B cell (primary cell): ENCODE data around the gene ATP11C. TPM values are rescaled to one million over a fixed set of nuclear protein-coding genes. Genes with fewer than 3 reads are reported as not detected.
A peak's percentile ranks its signal among the peaks of the same experiment; 100 is the strongest.

Experiments
- ATAC-seq: fragments of 200-7000 bp; cut with Tn5 transposase; one replicate; pipeline ENCODE4 v1.10.0; 2021; ENCODE audit warnings: low read depth, mild to moderate bottlenecking, moderate number of reproducible peaks, moderate library complexity
- CTCF ChIA-PET: fragments of 350-600 bp; sonication (Branson Sonifier 250); formaldehyde crosslinking; loops from one replicate; lab custom pipeline; 2021; ENCODE audit warnings: antibody characterized with exemption, inconsistent platforms; lab: Charles Lee
- POLR2A ChIA-PET: fragments of 350-600 bp; sonication (Branson Sonifier 250); formaldehyde crosslinking; loops from one replicate; lab custom pipeline; 2021; ENCODE audit warnings: antibody characterized with exemption; lab: Charles Lee
- DNase-seq: peaks from one replicate; pipeline ENCODE4 v3.0.0; 2013
- H2AFZ ChIP-seq: 2 replicates; pipeline ENCODE4 v1.6.1; 2012; ENCODE audit warnings: mild to moderate bottlenecking, low read depth, low read length; ENCODE audit not compliant: insufficient read depth, poor library complexity, severe bottlenecking
- H3K27ac ChIP-seq, 2 donors: 1 replicate in 1 of 2; 2 replicates in 1 of 2; pipeline ENCODE4 v1.5.1; 2012 to 2013; ENCODE audit warnings: low read length in 2 of 2, mild to moderate bottlenecking in 2 of 2, moderate library complexity in 1 of 2
- H3K27me3 ChIP-seq, 4 experiments: fragments of 200-600 bp in 1 of 4; sonication (generic) in 1 of 4; replicated peaks in 1 of 4; 1 replicate in 2 of 4; 2 replicates in 2 of 4; pipeline versions ENCODE4 v1.6.1 to v1.7.0; 2013 to 2016; ENCODE audit warnings: low read length in 3 of 4, mild to moderate bottlenecking in 2 of 4, mixed read lengths in 1 of 4, moderate library complexity in 1 of 4; ENCODE audit not compliant: insufficient read depth in 4 of 4, control insufficient read depth in 3 of 4; ENCODE audit errors: control extremely low read depth in 1 of 4
- H3K36me3 ChIP-seq, 2 experiments: replicated peaks in 1 of 2; 1 replicate in 1 of 2; 2 replicates in 1 of 2; pipeline versions ENCODE4 v1.6.1 to v1.7.1; 2013; ENCODE audit warnings: low read length in 1 of 2; ENCODE audit not compliant: insufficient read depth in 2 of 2, control insufficient read depth in 1 of 2; ENCODE audit errors: control extremely low read depth in 1 of 2, extremely low read depth in 1 of 2
- H3K4me1 ChIP-seq, 2 donors: fragments of 200-600 bp in 1 of 2; sonication (generic) in 1 of 2; 1 replicate in 1 of 2; 2 replicates in 1 of 2; pipeline versions ENCODE4 v1.5.1 to v1.6.1; 2013 to 2017; ENCODE audit warnings: low read length in 2 of 2; ENCODE audit not compliant: control insufficient read depth in 2 of 2, insufficient read depth in 2 of 2
- H3K4me2 ChIP-seq: replicated peaks from 2 replicates; pipeline ENCODE3; 2012; ENCODE audit warnings: mild to moderate bottlenecking, low read depth, low read length; ENCODE audit not compliant: poor library complexity, severe bottlenecking
- H3K4me3 ChIP-seq, 5 experiments: fragments of 200-600 bp in 1 of 5; sonication (generic) in 1 of 5; 1 replicate in 3 of 5; 2 replicates in 2 of 5; pipeline versions ENCODE4 v1.5.1 to v1.7.0; 2011 to 2016; ENCODE audit warnings: low read length in 4 of 5, mild to moderate bottlenecking in 4 of 5, low read depth in 2 of 5, control low read depth in 1 of 5, moderate library complexity in 1 of 5; ENCODE audit not compliant: insufficient read depth in 1 of 5; ENCODE audit errors: control extremely low read depth in 1 of 5, extremely low read depth in 1 of 5
- H3K79me2 ChIP-seq: fragments of 200-600 bp; sonication (generic); one replicate; pipeline ENCODE4 v1.6.0; 2016; ENCODE audit warnings: low read length; ENCODE audit not compliant: control insufficient read depth, insufficient read depth
- H3K9ac ChIP-seq: fragments of 200-600 bp; sonication (generic); 2 replicates; pipeline ENCODE4 v1.6.1; 2017; ENCODE audit warnings: mild to moderate bottlenecking, low read length, moderate library complexity
- H3K9me3 ChIP-seq, 3 donors: one replicate each; pipeline versions ENCODE4 v1.6.1 to v1.7.1; 2013; ENCODE audit warnings: low read length in 2 of 3; ENCODE audit not compliant: control insufficient read depth in 2 of 3, insufficient read depth in 1 of 3; ENCODE audit errors: control extremely low read depth in 1 of 3
- H4K20me1 ChIP-seq: 2 replicates; pipeline ENCODE4 v1.6.0; 2012; ENCODE audit warnings: mild to moderate bottlenecking, low read length; ENCODE audit not compliant: insufficient read depth, control insufficient read depth, poor library complexity, severe bottlenecking
- H3K27ac Mint-ChIP-seq: one replicate; pipeline ENCODE4 v1.8.0; 2021; ENCODE audit warnings: mixed read lengths
- H3K27me3 Mint-ChIP-seq: one replicate; pipeline ENCODE4 v1.8.0; 2021; ENCODE audit warnings: mixed read lengths
- H3K4me1 Mint-ChIP-seq: one replicate; pipeline ENCODE4 v1.8.0; 2021; ENCODE audit warnings: mixed read lengths
- H3K4me3 Mint-ChIP-seq: one replicate; pipeline ENCODE4 v1.8.0; 2021; ENCODE audit warnings: mixed read lengths
- H3K9me3 Mint-ChIP-seq: one replicate; pipeline ENCODE4 v1.8.0; 2022; ENCODE audit warnings: mixed read lengths; ENCODE audit not compliant: insufficient read depth
- CTCF ChIP-seq: fragments of 200-600 bp; IDR thresholded peaks from one replicate; pipeline ENCODE4 v1.8.0; 2022; ENCODE audit warnings: antibody characterized with exemption, mild to moderate bottlenecking
- EZH2 ChIP-seq: IDR thresholded peaks from 2 replicates; pipeline ENCODE4 v1.6.1; 2012; ENCODE audit warnings: borderline replicate concordance, low read depth, mild to moderate bottlenecking, moderate library complexity, low read length; ENCODE audit not compliant: insufficient read depth, poor library complexity, severe bottlenecking
- WGBS: methylation state at CpG from one replicate; pipeline ENCODE4 v1.1.5; 2013; ENCODE audit warnings: missing lambda C conversion rate; ENCODE audit not compliant: insufficient coverage; 5-methylcytosine and 5-hydroxymethylcytosine counted together
- intact Hi-C: fragments of 100-400 bp; cut with micrococcal nuclease; formaldehyde crosslinking; loops from one replicate; pipeline ENCODE4 v1.10.0; 2022
- polyA plus RNA-seq: library from polyadenylated mRNA; depleted of rRNA; stranded (reverse); fragments of >200 nt; gene quantifications from 2 replicates; pipeline ENCODE4 v1.2.3, GENCODE V29; 2012
- total RNA-seq, 2 donors: library from RNA; stranded (reverse); fragments of 120-200 nt in 1 of 2; gene quantifications; 1 replicate in 1 of 2; 2 replicates in 1 of 2; pipeline versions ENCODE4 v1.2.3 to v1.2.4, GENCODE V29; 2013 to 2022

The ATP11C gene
- total and polyA plus RNA-seq, 2 donors (not counting 1 experiment from before 2014, with no cell fraction given), result 8.5 to 29.2 TPM

GRCh38 chrX:139826065-139827044, 106.5 kb downstream of the ATP11C start:
- DNase-seq (no peak), ATAC-seq (no peak)
- WGBS, result no CpG with 5 or more reads among the region's 8 CpGs
- no peak overlapping the region for H2AFZ ChIP-seq
- no peak overlapping the region for H3K4me2 ChIP-seq
- no peaks in the 10 kb centered on the region for H3K36me3 ChIP-seq
- H3K27me3 ChIP-seq, result no peaks in the 10 kb centered on the region
- Mint-ChIP-seq H3K9me3 (no peaks in the 10 kb centered on the region), H3K4me1 (peaks cover 12% of the 10 kb centered on the region), H3K4me3 (no peak overlapping the region), H3K27ac (peak overlapping the region; percentile 15), H3K27me3 (no peaks in the 10 kb centered on the region)
- no peak overlapping the region for H3K9ac ChIP-seq
- TF ChIP-seq EZH2 (no peak), CTCF (no peak)
- H3K4me1 ChIP-seq, result peaks cover 0 to 1% of the 10 kb centered on the region in 2 donors
- no peaks in the 10 kb centered on the region for H3K79me2 ChIP-seq
- H3K9me3 ChIP-seq, result no peaks in the 10 kb centered on the region
- ChIA-PET POLR2A (no interaction called here), CTCF (no interaction called here)
- no peak overlapping the region for H3K27ac ChIP-seq
- H3K4me3 ChIP-seq, result no peak overlapping the region
- peaks cover 7% of the 10 kb centered on the region for H4K20me1 ChIP-seq
- intact Hi-C loops, result no loop called here

- H4K20me1 ChIP-seq, result peaks cover 4% of the 10 kb centered on the region
- CTCF ChIA-PET, result no interaction called here
- H3K9me3 ChIP-seq, result no peaks in the 10 kb centered on the region
- Mint-ChIP-seq H3K9me3 (no peaks in the 10 kb centered on the region), H3K27ac (no peak overlapping the region), H3K4me1 (peaks cover 8% of the 10 kb centered on the region), H3K27me3 (no peaks in the 10 kb centered on the region), H3K4me3 (no peak overlapping the region)
- no peak overlapping the region for H3K4me2 ChIP-seq
- ATAC-seq (no peak), DNase-seq (no peak)
- POLR2A ChIA-PET, result no interaction called here
- WGBS, result no CpG with 5 or more reads among the region's 3 CpGs
- intact Hi-C loops, result no loop called here
- H3K9ac ChIP-seq, result no peak overlapping the region
- no peaks in the 10 kb centered on the region for H3K36me3 ChIP-seq
- H3K4me1 ChIP-seq, result no peaks in the 10 kb centered on the region
- TF ChIP-seq EZH2 (no peak), CTCF (no peak)
- no peaks in the 10 kb centered on the region for H3K79me2 ChIP-seq
- H3K4me3 ChIP-seq, result no peak overlapping the region
- no peak overlapping the region for H2AFZ ChIP-seq
- no peaks in the 10 kb centered on the region for H3K27me3 ChIP-seq
- no peak overlapping the region for H3K27ac ChIP-seq
Observed at GRCh38 chrX:139825618-139826017, 107.2 kb downstream of the ATP11C start.
